ENCODE measurements around the gene GPR6. TPM values are rescaled to one million over a fixed set of nuclear protein-coding genes. Genes with fewer than 3 reads are reported as not detected.

Gene GPR6
- total RNA-seq, 1 donor from 2014 or later, result not detected

- no peak for DNase-seq (ENCODE audit: low spot score)
- TF ChIP-seq CTCF (IDR thresholded peaks at IDR 0.05), result no peak
- Mint-ChIP-seq H3K4me3 (ENCODE audit: unreplicated experiment) (no peak overlapping the region), H3K4me1 (ENCODE audit: low read depth) (peaks cover 5% of the 10 kb centered on the region), H3K27me3 (ENCODE audit: low read depth) (peaks cover 12% of the 10 kb centered on the region), H3K27ac (ENCODE audit: unreplicated experiment) (no peak overlapping the region), H3K36me3 (ENCODE audit: low read depth) (no peaks in the 10 kb centered on the region), H3K9me3 (ENCODE audit: low read depth) (no peaks in the 10 kb centered on the region)
Observed at GRCh38 chr6:109962271-109962670, 15.8 kb upstream of the GPR6 start.

GRCh38 chr6:109963598-109964170, 14.4 kb upstream of the GPR6 start:
- H3K4me3 Mint-ChIP-seq (ENCODE audit: unreplicated experiment), result no peak overlapping the region
- no peaks in the 10 kb centered on the region for H3K9me3 Mint-ChIP-seq (ENCODE audit: low read depth)
- H3K4me1 Mint-ChIP-seq (ENCODE audit: low read depth), result peaks cover 5% of the 10 kb centered on the region
- no peak for TF ChIP-seq CTCF (IDR thresholded peaks at IDR 0.05)
- peaks cover 20% of the 10 kb centered on the region for H3K27me3 Mint-ChIP-seq (ENCODE audit: low read depth)
- no peaks in the 10 kb centered on the region for H3K36me3 Mint-ChIP-seq (ENCODE audit: low read depth)
- DNase-seq (ENCODE audit: low spot score), result no peak
- H3K27ac Mint-ChIP-seq (ENCODE audit: unreplicated experiment), result no peak overlapping the region

GRCh38 chr6:109964949-109965348, 13.2 kb upstream of the GPR6 start:
- H3K36me3 Mint-ChIP-seq (ENCODE audit: low read depth), result no peaks in the 10 kb centered on the region
- DNase-seq (ENCODE audit: low spot score), result no peak
- H3K9me3 Mint-ChIP-seq (ENCODE audit: low read depth), result no peaks in the 10 kb centered on the region
- no peak for TF ChIP-seq CTCF (IDR thresholded peaks at IDR 0.05)
- H3K27ac Mint-ChIP-seq (ENCODE audit: unreplicated experiment), result no peak overlapping the region
- no peak overlapping the region for H3K4me3 Mint-ChIP-seq (ENCODE audit: unreplicated experiment)
- H3K4me1 Mint-ChIP-seq (ENCODE audit: low read depth), result peaks cover 5% of the 10 kb centered on the region
- peaks cover 25% of the 10 kb centered on the region for H3K27me3 Mint-ChIP-seq (ENCODE audit: low read depth)

- Mint-ChIP-seq H3K27ac (ENCODE audit: unreplicated experiment) (no peak overlapping the region), H3K36me3 (ENCODE audit: low read depth) (no peaks in the 10 kb centered on the region), H3K4me3 (ENCODE audit: unreplicated experiment) (no peak overlapping the region), H3K9me3 (ENCODE audit: low read depth) (no peaks in the 10 kb centered on the region), H3K4me1 (ENCODE audit: low read depth) (peaks cover 5% of the 10 kb centered on the region), H3K27me3 (ENCODE audit: low read depth) (peaks cover 36% of the 10 kb centered on the region)
- TF ChIP-seq CTCF (IDR thresholded peaks at IDR 0.05), result no peak
- DNase-seq (ENCODE audit: low spot score), result no peak
Observed at GRCh38 chr6:109966299-109966698, 11.8 kb upstream of the GPR6 start.

GRCh38 chr6:109977791-109978173, 329 bp upstream of the GPR6 start:
- Mint-ChIP-seq H3K4me3 (ENCODE audit: unreplicated experiment) (no peak overlapping the region), H3K27me3 (ENCODE audit: low read depth) (peaks cover 54% of the 10 kb centered on the region)

More at GRCh38 chr6:109977791-109978173, 329 bp upstream of the GPR6 start:
- peaks cover 5% of the 10 kb centered on the region for H3K4me1 Mint-ChIP-seq (ENCODE audit: low read depth)
- H3K9me3 Mint-ChIP-seq (ENCODE audit: low read depth), result no peaks in the 10 kb centered on the region
- no peak for TF ChIP-seq CTCF (IDR thresholded peaks at IDR 0.05)
- H3K27ac Mint-ChIP-seq (ENCODE audit: unreplicated experiment), result no peak overlapping the region
- H3K36me3 Mint-ChIP-seq (ENCODE audit: low read depth), result no peaks in the 10 kb centered on the region
- DNase-seq (ENCODE audit: low spot score), result no peak

All from chondrocyte (in vitro differentiated cells).